Activated B cell treated with CpG ODN at 0.5 μM for 24 hours (primary cell): ENCODE measurements around the gene AUTS2. TPM values are rescaled to one million over a fixed set of nuclear protein-coding genes. Genes with fewer than 3 reads are reported as not detected.

ENCODE experiments used
- ATAC-seq: fragments of 200-7000 bp; cut with Tn5 transposase; one replicate; pipeline ENCODE4 v1.10.0; 2021; ENCODE audit warnings: low read depth, mild to moderate bottlenecking, moderate library complexity
- CTCF ChIA-PET: fragments of 350-600 bp; sonication (Branson Sonifier 250); formaldehyde crosslinking; loops from one replicate; lab custom pipeline; 2021; ENCODE audit warnings: antibody characterized with exemption; lab: Charles Lee
- POLR2A ChIA-PET: fragments of 350-600 bp; sonication (Branson Sonifier 250); formaldehyde crosslinking; loops from one replicate; lab custom pipeline; 2021; ENCODE audit warnings: antibody characterized with exemption; lab: Charles Lee
- DNase-seq: peaks from one replicate; pipeline ENCODE4 v3.0.0; 2022
- H3K27ac Mint-ChIP-seq: one replicate; pipeline ENCODE4 v1.8.0; 2020; ENCODE audit warnings: mixed read lengths
- H3K27me3 Mint-ChIP-seq: one replicate; pipeline ENCODE4 v1.8.0; 2021; ENCODE audit warnings: mixed read lengths
- H3K36me3 Mint-ChIP-seq: one replicate; pipeline ENCODE4 v1.8.0; 2021; ENCODE audit warnings: low read depth, mixed read lengths
- H3K4me1 Mint-ChIP-seq: one replicate; pipeline ENCODE4 v1.8.0; 2021; ENCODE audit warnings: mixed read lengths
- H3K4me3 Mint-ChIP-seq: one replicate; pipeline ENCODE4 v1.8.0; 2020; ENCODE audit warnings: mild to moderate bottlenecking, mixed read lengths
- H3K9me3 Mint-ChIP-seq: one replicate; pipeline ENCODE4 v1.8.0; 2020; ENCODE audit warnings: mixed read lengths
- intact Hi-C: fragments of 100-400 bp; cut with micrococcal nuclease; formaldehyde crosslinking; loops from one replicate; pipeline ENCODE4 v1.15.1; 2024
- total RNA-seq: library from RNA; stranded (reverse); gene quantifications from 2 replicates; pipeline ENCODE4 v1.2.3, GENCODE V29; 2022
- TF ChIP-seq, protein P1 (sequence below): fragments of 200-600 bp; IDR thresholded peaks from one replicate; pipeline ENCODE4 v1.8.0; 2022; ENCODE audit warnings: antibody characterized with exemption, mild to moderate bottlenecking

Gene AUTS2
- total RNA-seq, 1 donor from 2014 or later, result 15.9 TPM

- Mint-ChIP-seq H3K27me3 (no peaks in the 10 kb centered on the region), H3K36me3 (peaks cover 15% of the 10 kb centered on the region), H3K9me3 (peaks cover 4% of the 10 kb centered on the region), H3K4me1 (no peaks in the 10 kb centered on the region), H3K4me3 (no peak overlapping the region), H3K27ac (no peak overlapping the region)
- ATAC-seq (no peak), DNase-seq (no peak)
- TF ChIP-seq, protein P1, sequence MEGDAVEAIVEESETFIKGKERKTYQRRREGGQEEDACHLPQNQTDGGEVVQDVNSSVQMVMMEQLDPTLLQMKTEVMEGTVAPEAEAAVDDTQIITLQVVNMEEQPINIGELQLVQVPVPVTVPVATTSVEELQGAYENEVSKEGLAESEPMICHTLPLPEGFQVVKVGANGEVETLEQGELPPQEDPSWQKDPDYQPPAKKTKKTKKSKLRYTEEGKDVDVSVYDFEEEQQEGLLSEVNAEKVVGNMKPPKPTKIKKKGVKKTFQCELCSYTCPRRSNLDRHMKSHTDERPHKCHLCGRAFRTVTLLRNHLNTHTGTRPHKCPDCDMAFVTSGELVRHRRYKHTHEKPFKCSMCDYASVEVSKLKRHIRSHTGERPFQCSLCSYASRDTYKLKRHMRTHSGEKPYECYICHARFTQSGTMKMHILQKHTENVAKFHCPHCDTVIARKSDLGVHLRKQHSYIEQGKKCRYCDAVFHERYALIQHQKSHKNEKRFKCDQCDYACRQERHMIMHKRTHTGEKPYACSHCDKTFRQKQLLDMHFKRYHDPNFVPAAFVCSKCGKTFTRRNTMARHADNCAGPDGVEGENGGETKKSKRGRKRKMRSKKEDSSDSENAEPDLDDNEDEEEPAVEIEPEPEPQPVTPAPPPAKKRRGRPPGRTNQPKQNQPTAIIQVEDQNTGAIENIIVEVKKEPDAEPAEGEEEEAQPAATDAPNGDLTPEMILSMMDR, result no peak
- ChIA-PET CTCF (no interaction called here), POLR2A (no interaction called here)
- intact Hi-C loops, result no loop called here
Measured at GRCh38 chr7:70622936-70623335, 1024.7 kb downstream of the AUTS2 start.

DNA sequence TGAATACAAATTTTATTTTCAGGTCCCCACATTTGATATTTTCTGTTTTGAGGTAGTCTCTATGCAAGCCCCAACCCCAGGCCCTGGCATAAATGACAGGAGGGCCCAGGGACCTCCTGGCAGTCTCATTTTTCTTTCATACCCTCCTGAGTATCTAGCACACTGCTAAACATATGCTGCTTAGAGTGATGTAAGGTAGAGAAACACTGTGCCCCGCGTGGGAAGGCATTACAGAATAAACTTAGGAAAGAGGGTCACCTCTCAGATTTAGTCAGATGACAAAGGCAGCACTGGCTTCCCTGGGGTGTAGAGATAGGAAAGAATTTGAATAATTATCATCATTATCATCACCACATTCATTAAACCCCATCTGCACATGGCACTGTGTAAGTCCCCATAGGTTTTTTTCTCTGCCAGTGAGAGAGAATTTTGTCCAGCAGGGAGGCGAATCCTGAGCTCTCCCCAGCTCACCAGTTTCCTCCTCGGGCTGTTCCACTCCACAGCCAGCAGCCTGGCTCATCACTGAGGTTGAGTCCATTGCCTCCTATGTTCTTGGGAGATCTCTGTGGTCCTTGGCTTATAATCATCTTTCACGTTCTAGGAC lies 1026.3 kb downstream of the AUTS2 start:
- intact Hi-C loops, result no loop called here
- no peaks in the 10 kb centered on the region for H3K27me3 Mint-ChIP-seq

DNA sequence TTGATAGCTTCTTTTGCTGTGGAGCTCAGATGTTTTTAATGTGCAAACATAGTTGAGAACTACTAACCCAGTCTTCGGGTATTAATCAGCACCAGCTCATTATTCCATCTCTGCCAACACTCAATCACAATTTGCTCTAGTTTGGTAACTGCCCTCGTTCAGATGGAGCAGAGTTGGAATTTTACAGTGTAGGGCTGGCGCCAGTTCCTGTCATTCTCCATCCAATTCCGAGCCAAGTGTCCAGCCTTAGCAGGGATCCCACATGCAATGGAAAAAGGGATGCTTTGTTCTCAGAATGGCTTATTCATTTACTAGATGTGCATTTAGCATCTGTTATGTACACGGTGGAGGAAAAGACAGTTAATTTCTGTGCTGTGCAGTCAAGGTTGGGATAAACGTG lies 1029.2 kb downstream of the AUTS2 start:
- no peak for DNase-seq
- no peak for ATAC-seq
- H3K4me3 Mint-ChIP-seq, result no peak overlapping the region
- H3K36me3 Mint-ChIP-seq, result peaks cover 19% of the 10 kb centered on the region
- H3K4me1 Mint-ChIP-seq, result no peaks in the 10 kb centered on the region
- TF ChIP-seq, protein P1, result no peak
- no peak overlapping the region for H3K27ac Mint-ChIP-seq
- no peaks in the 10 kb centered on the region for H3K27me3 Mint-ChIP-seq
- CTCF ChIA-PET, result no interaction called here
- intact Hi-C loops, result no loop called here
- POLR2A ChIA-PET, result no interaction called here
- peaks cover 4% of the 10 kb centered on the region for H3K9me3 Mint-ChIP-seq

More for the DNA sequence above, 1026.3 kb downstream of the AUTS2 start:
- ATAC-seq (no peak), DNase-seq (no peak)
- CTCF ChIA-PET, result no interaction called here
- H3K36me3 Mint-ChIP-seq, result peaks cover 19% of the 10 kb centered on the region
- no peak overlapping the region for H3K27ac Mint-ChIP-seq
- no peaks in the 10 kb centered on the region for H3K4me1 Mint-ChIP-seq
- H3K4me3 Mint-ChIP-seq, result no peak overlapping the region
- POLR2A ChIA-PET, result no interaction called here
- TF ChIP-seq, protein P1, result no peak
- H3K9me3 Mint-ChIP-seq, result peaks cover 4% of the 10 kb centered on the region

DNA sequence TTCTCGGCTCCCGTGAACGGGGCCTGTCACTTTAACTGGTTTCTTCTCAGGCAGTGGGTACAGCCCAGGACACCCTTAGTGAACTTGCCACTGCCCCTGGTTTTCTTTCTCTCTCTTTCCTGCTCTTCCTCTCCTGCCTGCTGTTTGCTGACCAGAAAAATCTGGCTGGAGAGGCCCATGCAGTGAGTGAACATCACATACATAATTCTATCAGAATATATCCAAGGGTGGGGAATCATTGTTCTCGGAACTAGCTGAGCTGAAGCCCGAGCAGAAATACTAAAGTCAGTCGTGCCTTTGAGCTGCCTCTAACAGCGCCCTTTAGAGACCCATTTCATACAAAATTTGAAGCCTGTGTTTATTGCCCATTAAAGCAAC lies 1032.2 kb downstream of the AUTS2 start:
- TF ChIP-seq, protein P1, result no peak
- ATAC-seq (no peak), DNase-seq (no peak)
- peaks cover 4% of the 10 kb centered on the region for H3K9me3 Mint-ChIP-seq
- peaks cover 13% of the 10 kb centered on the region for H3K36me3 Mint-ChIP-seq
- intact Hi-C loops, result no loop called here
- H3K4me3 Mint-ChIP-seq, result no peak overlapping the region
- H3K4me1 Mint-ChIP-seq, result no peaks in the 10 kb centered on the region
- CTCF ChIA-PET, result no interaction called here
- no peak overlapping the region for H3K27ac Mint-ChIP-seq
- no peaks in the 10 kb centered on the region for H3K27me3 Mint-ChIP-seq
- POLR2A ChIA-PET, result no interaction called here

DNA sequence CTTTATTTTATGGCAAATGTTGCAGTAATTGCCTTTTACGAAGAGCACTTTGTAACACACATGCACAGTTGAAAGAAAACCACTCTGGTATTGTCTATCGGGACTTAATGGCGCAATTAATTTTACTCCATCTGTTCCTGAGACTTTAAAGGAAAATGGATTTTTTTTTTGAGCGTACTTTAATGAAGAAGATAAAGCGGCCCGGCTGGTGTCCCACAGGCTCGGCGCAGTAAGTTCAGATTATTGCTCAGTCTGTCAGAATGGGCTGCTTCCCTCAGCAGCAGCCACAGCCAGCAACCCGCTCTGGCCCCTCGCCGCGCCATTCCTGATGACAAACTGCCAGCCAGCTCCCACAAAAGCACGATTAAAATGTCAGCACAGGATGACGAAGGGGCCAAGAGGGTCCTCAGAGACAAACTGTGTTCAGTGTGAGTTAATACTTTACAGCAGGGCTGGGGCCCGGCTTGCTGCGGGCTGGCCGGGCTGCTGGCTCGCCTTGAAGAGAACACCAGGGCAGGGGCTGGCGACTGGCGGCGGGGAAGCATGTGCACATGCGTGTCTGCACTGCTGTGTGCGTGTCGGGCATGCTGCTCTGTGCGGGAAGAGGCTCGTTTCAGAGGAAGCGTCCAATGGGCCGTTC lies 1032.7 kb downstream of the AUTS2 start:
- intact Hi-C loops, result no loop called here
- Mint-ChIP-seq H3K9me3 (peaks cover 4% of the 10 kb centered on the region), H3K4me3 (no peak overlapping the region), H3K27ac (no peak overlapping the region), H3K4me1 (no peaks in the 10 kb centered on the region), H3K36me3 (peaks cover 13% of the 10 kb centered on the region), H3K27me3 (no peaks in the 10 kb centered on the region)
- no peak for ATAC-seq
- ChIA-PET CTCF (no interaction called here), POLR2A (no interaction called here)
- no peak for DNase-seq
- TF ChIP-seq, protein P1, result no peak
